Measurements from ENCODE around the gene TOP2A.
A peak's percentile ranks its signal among the peaks of the same experiment; 100 is the strongest.
"Not testable (repeated sequence)": the region's sequence is repeated elsewhere in the genome, so short reads cannot be mapped to it uniquely, and the experiment has no call there.

Gene TOP2A

DNA sequence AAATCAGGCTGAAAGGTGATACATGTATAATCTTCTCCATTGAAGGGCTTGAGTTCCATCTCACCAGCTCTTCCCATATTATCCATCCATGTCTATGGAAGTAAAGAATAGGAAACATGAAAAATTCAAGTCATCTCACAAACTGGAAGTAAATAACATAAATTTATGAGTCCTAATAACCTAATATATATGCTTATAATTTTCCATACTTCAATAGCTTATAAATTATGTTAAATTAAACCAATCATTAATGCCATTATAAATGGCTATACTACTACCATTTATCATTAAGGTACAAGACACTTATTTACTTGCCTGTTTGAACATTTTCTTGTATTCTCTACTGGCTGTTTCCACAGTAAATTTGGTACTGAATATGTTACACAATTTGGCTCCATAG, 4.8 kb downstream of the TOP2A start:
- no peak for TF ChIP-seq CTCF (conservative IDR thresholded peaks at IDR 0.05; ENCODE audit: low read depth, low read length)
- Histone ChIP-seq H3K4me2 (no peak overlapping the region), H3K4me3 (IDR thresholded peaks at IDR 0.05; ENCODE audit: insufficient read depth, low read depth, low read length) (no peak overlapping the region), H3K4me1 (ENCODE audit: low read depth, poor library complexity, severe bottlenecking) (peaks cover 28% of the 10 kb centered on the region), H4K20me1 (ENCODE audit: insufficient read depth) (0 out of 2 replicates have a peak, but pooled peaks cover 3% of the 10 kb centered on the region), H2AFZ (ENCODE audit: low read depth) (no peak overlapping the region), H3K9ac (no peak overlapping the region), H3K27me3 (ENCODE audit: insufficient read depth, low read depth) (no peaks in the 10 kb centered on the region), H3K27ac (0 out of 2 replicates have a peak overlapping the region, but pooled peaks have one; percentile 4), H3K36me3 (ENCODE audit: insufficient read depth) (peaks cover 37% of the 10 kb centered on the region), H3K79me2 (ENCODE audit: insufficient read depth, low read depth) (peaks cover 27% of the 10 kb centered on the region)

DNA sequence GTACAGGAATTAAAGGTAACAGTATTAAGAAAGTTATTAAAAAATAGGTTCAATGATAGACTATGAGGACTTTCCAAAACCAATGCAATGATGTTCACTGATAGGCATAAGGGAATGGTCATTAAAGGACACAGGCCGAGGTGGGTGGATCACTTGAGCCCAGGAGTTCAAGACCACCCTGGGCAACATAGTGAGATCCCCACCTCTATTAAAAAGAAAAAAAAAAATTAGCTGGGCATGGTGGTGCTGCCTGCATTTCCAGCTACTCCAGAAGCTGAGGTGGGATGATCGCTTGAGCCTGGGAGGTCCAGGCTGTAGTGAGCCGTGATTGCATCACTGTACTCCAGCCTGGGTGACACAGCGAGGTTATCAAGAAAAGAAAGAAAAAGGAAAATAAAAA, 5.9 kb downstream of the TOP2A start:
- Histone ChIP-seq H4K20me1 (ENCODE audit: insufficient read depth) (0 out of 2 replicates have a peak, but pooled peaks cover 3% of the 10 kb centered on the region), H3K79me2 (ENCODE audit: insufficient read depth, low read depth) (peaks cover 19% of the 10 kb centered on the region), H3K4me3 (IDR thresholded peaks at IDR 0.05; ENCODE audit: insufficient read depth, low read depth, low read length) (no peak overlapping the region), H3K4me2 (no peak overlapping the region), H3K27me3 (ENCODE audit: insufficient read depth, low read depth) (no peaks in the 10 kb centered on the region), H2AFZ (ENCODE audit: low read depth) (no peak overlapping the region), H3K36me3 (ENCODE audit: insufficient read depth) (peaks cover 47% of the 10 kb centered on the region), H3K4me1 (ENCODE audit: low read depth, poor library complexity, severe bottlenecking) (peaks cover 28% of the 10 kb centered on the region), H3K9ac (no peak overlapping the region), H3K27ac (no peak overlapping the region)
- TF ChIP-seq CTCF (conservative IDR thresholded peaks at IDR 0.05; ENCODE audit: low read depth, low read length) = no peak

- no peak overlapping the region for H3K4me2 ChIP-seq
- H3K79me2 ChIP-seq (ENCODE audit: insufficient read depth, low read depth) = peaks cover 2% of the 10 kb centered on the region; the same call in 1 of the 2 replicates
- H3K36me3 ChIP-seq (ENCODE audit: insufficient read depth) = peaks cover 50% of the 10 kb centered on the region
- no peak for TF ChIP-seq CTCF (conservative IDR thresholded peaks at IDR 0.05; ENCODE audit: low read depth, low read length)
- no peaks in the 10 kb centered on the region for H3K27me3 ChIP-seq (ENCODE audit: insufficient read depth, low read depth)
- 0 out of 2 replicates have a peak, but pooled peaks cover 3% of the 10 kb centered on the region for H4K20me1 ChIP-seq (ENCODE audit: insufficient read depth)
- H3K27ac ChIP-seq = no peak overlapping the region
- peaks cover 14% of the 10 kb centered on the region for H3K4me1 ChIP-seq (ENCODE audit: low read depth, poor library complexity, severe bottlenecking)
- H2AFZ ChIP-seq (ENCODE audit: low read depth) = no peak overlapping the region
- no peak overlapping the region for H3K4me3 ChIP-seq (IDR thresholded peaks at IDR 0.05; ENCODE audit: insufficient read depth, low read depth, low read length)
- no peak overlapping the region for H3K9ac ChIP-seq
These were observed 7.6 kb downstream of the TOP2A start for GRCh38 chr17:40410082-40410481.

GRCh38 chr17:40409540-40409939, 8.2 kb downstream of the TOP2A start:
- H3K27ac ChIP-seq = not testable (repeated sequence)

GRCh38 chr17:40407460-40407859, 10.2 kb downstream of the TOP2A start:
- no peaks in the 10 kb centered on the region; the same call in 1 of the 2 replicates for H3K79me2 ChIP-seq (ENCODE audit: insufficient read depth, low read depth)
- no peak overlapping the region for H3K9ac ChIP-seq
- H3K36me3 ChIP-seq (ENCODE audit: insufficient read depth) = peaks cover 54% of the 10 kb centered on the region
- no peak overlapping the region for H3K4me3 ChIP-seq (IDR thresholded peaks at IDR 0.05; ENCODE audit: insufficient read depth, low read depth, low read length)
- no peak overlapping the region for H3K27ac ChIP-seq
- no peaks in the 10 kb centered on the region for H3K27me3 ChIP-seq (ENCODE audit: insufficient read depth, low read depth)
- H3K4me2 ChIP-seq = no peak overlapping the region
- TF ChIP-seq CTCF (conservative IDR thresholded peaks at IDR 0.05; ENCODE audit: low read depth, low read length) = no peak
- 0 out of 2 replicates have a peak, but pooled peaks cover 8% of the 10 kb centered on the region for H4K20me1 ChIP-seq (ENCODE audit: insufficient read depth)
- no peak overlapping the region for H2AFZ ChIP-seq (ENCODE audit: low read depth)
- H3K4me1 ChIP-seq (ENCODE audit: low read depth, poor library complexity, severe bottlenecking) = peaks cover 6% of the 10 kb centered on the region

More at GRCh38 chr17:40409540-40409939, 8.2 kb downstream of the TOP2A start:
- H3K4me2 ChIP-seq; H3K27me3 ChIP-seq (ENCODE audit: insufficient read depth, low read depth); H3K9ac ChIP-seq; H3K79me2 ChIP-seq (ENCODE audit: insufficient read depth, low read depth); H2AFZ ChIP-seq (ENCODE audit: low read depth); H4K20me1 ChIP-seq (ENCODE audit: insufficient read depth); H3K4me3 ChIP-seq (IDR thresholded peaks at IDR 0.05; ENCODE audit: insufficient read depth, low read depth, low read length): not testable (repeated sequence)
- peaks cover 50% of the 10 kb centered on the region for H3K36me3 ChIP-seq (ENCODE audit: insufficient read depth)
- peaks cover 13% of the 10 kb centered on the region for H3K4me1 ChIP-seq (ENCODE audit: low read depth, poor library complexity, severe bottlenecking)

Data from KMS-11 (cell line).